IPS-15b (cell line): ENCODE measurements around the gene KDM7A.

Experiments used
- H3K27me3 ChIP-seq: one replicate; pipeline ENCODE4 v1.6.1; 2013; ENCODE audit warnings: low read length; ENCODE audit not compliant: control insufficient read depth, insufficient read depth
- H3K36me3 ChIP-seq: one replicate; pipeline ENCODE4 v1.6.1; 2013; ENCODE audit warnings: low read length; ENCODE audit not compliant: control insufficient read depth, insufficient read depth
- H3K4me1 ChIP-seq: one replicate; pipeline ENCODE4 v1.6.1; 2013; ENCODE audit warnings: mild to moderate bottlenecking, low read length; ENCODE audit not compliant: control insufficient read depth, insufficient read depth
- H3K4me3 ChIP-seq: one replicate; pipeline ENCODE4 v1.5.1; 2013; ENCODE audit warnings: low read depth, low read length
- H3K9ac ChIP-seq: one replicate; pipeline ENCODE4 v1.6.1; 2013; ENCODE audit warnings: low read depth, mild to moderate bottlenecking, low read length
- H3K9me3 ChIP-seq: one replicate; pipeline ENCODE4 v1.6.1; 2013; ENCODE audit warnings: mild to moderate bottlenecking, low read length; ENCODE audit not compliant: control insufficient read depth, insufficient read depth

The KDM7A gene

DNA sequence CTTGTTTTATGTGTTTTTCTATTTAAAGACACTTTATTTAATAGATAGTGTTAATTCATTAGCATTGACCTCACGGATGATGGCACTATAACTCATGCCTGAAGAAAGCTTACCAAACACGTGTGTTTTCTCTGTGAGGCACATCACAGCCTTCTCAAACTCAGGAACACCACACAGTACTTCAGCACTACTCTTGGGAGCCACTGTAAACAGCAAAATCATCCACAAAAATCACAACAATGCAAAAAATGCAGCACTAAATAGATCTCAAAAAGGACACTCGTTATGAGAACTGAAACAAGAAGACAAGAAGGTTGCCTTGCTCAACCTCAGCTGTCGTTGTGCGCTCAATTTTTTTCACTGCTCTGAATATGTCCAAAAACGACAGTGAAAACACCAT is 102.0 kb downstream of the KDM7A start:
- H3K27me3 ChIP-seq: no peaks in the 10 kb centered on the region
- no peaks in the 10 kb centered on the region for H3K4me1 ChIP-seq
- H3K36me3 ChIP-seq: no peaks in the 10 kb centered on the region
- H3K4me3 ChIP-seq: no peak overlapping the region
- no peaks in the 10 kb centered on the region for H3K9me3 ChIP-seq
- no peak overlapping the region for H3K9ac ChIP-seq

DNA sequence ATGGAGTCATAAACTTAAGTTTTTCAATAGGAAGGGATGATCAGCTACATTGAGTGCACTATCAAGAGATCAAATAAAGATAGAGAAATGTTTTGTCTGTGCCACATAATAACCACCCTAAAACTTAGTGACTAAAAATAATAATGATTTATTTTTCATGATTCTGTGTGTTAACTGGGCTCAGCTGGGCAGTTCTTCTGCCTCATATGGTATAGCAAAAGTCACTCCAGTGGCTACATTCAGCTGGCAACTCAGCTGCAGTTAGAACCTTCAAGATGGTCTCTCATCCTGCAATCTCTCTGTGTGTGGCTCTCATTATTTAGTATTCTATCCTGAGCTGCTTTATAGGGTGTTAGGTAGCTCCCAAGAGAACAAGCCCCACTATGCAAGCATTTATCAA is 106.2 kb downstream of the KDM7A start:
- no peak overlapping the region for H3K4me3 ChIP-seq
- no peak overlapping the region for H3K9ac ChIP-seq
- H3K9me3 ChIP-seq: no peaks in the 10 kb centered on the region
- H3K4me1 ChIP-seq: no peaks in the 10 kb centered on the region
- H3K27me3 ChIP-seq: no peaks in the 10 kb centered on the region
- no peaks in the 10 kb centered on the region for H3K36me3 ChIP-seq

DNA sequence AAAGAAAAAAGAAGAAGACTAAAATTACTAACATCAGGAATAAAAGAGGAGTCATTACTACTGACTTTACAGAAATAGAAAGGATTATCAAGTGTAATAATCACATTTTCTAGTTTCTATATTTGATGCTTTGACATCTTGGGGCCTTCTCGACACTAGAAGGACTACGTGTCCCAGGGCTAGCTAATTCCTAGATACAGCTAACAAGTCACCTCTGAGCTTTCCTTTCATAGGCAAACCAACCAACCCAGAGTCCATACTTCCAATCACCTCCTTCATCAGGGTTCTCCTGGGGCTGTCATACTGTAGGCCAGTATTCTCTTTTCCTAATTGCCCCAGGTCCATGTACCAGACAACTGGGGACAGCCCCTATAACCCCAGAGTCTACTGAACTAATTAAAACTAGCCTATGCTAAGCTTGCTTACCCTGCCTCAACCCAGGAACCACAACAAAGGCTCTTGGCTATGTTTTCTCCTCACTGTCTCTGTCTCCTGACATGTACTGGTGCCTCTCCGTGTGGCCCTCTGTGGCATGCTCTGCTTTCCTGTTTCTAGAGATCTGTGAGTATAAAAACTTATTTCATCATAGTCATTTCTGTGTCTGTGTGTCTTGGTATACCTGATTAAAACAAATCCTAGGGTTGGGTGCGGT is 107.4 kb downstream of the KDM7A start:
- no peaks in the 10 kb centered on the region for H3K9me3 ChIP-seq
- no peak overlapping the region for H3K9ac ChIP-seq
- no peaks in the 10 kb centered on the region for H3K36me3 ChIP-seq

DNA sequence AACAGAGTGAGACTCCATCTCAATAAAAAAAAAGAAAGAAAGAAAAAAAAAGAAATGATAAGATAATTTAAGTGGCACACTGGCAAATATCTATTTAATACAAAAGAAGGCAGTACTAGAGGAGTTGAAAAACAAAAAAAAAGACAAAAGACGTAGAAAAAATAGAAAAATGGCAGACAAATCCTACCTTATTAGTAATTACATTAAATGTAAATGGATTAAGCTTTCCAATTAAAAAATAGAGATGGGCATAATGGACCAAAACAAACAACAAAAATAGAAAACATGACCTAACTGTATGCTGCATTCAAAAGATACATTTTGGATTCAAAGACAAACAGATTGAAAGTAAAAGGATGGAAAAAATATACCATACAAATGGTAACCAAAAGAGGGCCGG is 108.8 kb downstream of the KDM7A start:
- Histone ChIP-seq H3K4me1 (no peaks in the 10 kb centered on the region), H3K27me3 (peaks cover 9% of the 10 kb centered on the region), H3K4me3 (no peak overlapping the region), H3K9ac (no peak overlapping the region), H3K9me3 (no peaks in the 10 kb centered on the region), H3K36me3 (no peaks in the 10 kb centered on the region)

More for the DNA sequence above, 107.4 kb downstream of the KDM7A start:
- Histone ChIP-seq H3K4me1 (no peaks in the 10 kb centered on the region), H3K27me3 (no peaks in the 10 kb centered on the region), H3K4me3 (no peak overlapping the region)

DNA sequence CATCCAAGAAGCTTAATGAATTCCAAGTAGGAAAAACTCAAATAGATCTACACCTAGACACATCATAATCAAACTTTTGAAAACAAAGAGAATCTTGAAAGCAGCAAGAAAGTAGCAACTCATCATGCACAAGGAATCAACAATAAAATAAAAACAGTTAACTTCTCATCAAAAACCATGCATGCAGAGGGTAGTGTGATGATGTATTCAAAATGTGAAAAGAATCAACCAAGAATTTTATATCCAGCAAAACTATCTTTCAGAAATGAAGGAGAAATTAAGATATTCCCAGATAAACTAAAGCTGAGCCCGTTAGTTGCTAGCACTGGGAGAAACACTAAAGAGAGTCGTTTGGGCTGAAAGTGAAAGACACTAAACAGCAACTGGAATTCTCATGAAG is 109.7 kb downstream of the KDM7A start:
- peaks cover 11% of the 10 kb centered on the region for H3K27me3 ChIP-seq
- H3K4me3 ChIP-seq: no peak overlapping the region
- no peak overlapping the region for H3K9ac ChIP-seq
- no peaks in the 10 kb centered on the region for H3K36me3 ChIP-seq
- no peaks in the 10 kb centered on the region for H3K4me1 ChIP-seq
- H3K9me3 ChIP-seq: no peaks in the 10 kb centered on the region

DNA sequence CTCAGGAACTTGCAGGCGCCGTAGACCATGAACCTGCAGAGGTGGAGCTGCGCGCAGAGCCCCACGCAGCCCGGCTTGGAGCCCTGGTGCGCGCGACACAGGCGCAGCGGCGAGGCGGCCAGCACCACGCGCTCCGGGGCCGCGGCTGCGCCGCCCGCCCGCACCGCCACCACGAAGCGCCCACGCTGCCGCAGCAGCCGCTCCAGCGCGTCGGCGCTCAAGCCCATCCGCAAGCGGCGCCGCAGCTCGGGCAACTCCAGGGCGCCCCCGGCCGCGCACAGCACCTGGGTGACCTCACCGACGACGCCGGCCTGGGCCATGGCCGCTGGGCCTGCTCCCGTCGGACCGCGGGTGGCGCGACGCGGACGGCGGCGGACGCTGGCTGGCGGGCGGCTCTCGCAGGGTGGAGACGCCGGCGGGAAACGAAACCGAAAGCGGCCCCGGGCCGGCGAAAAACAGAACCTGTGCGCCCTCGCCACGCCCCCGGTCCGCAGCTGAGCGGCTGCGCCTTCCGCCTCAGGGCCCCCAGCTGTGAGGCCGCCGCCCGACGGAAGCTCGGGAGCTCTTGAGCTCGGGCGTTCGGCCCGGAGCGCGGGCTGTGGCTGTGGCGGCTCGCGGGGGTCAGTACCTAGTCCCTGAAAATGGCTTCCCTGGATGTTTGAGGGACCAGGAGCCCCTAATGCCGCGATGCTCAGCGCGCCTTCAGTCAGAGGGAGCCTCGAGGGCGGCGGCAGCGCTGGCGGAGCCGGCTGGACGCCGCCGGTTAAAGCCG is 114.1 kb downstream of the KDM7A start, which contains the start of gene PARP12:
Gene PARP12, minus strand, starts transcription at position 424 of the 772 bp plus-strand sequence. Its CDS starts 104 bp downstream, at position 320.
- H3K4me1 ChIP-seq: no peaks in the 10 kb centered on the region
- H3K27me3 ChIP-seq: peaks cover 22% of the 10 kb centered on the region
- H3K4me3 ChIP-seq: peak within 1 kb of the TSS; percentile 68
- H3K9me3 ChIP-seq: no peaks in the 10 kb centered on the region
- no peaks in the 10 kb centered on the region for H3K36me3 ChIP-seq
- H3K9ac ChIP-seq: peak within 1 kb of the TSS; percentile 47

DNA sequence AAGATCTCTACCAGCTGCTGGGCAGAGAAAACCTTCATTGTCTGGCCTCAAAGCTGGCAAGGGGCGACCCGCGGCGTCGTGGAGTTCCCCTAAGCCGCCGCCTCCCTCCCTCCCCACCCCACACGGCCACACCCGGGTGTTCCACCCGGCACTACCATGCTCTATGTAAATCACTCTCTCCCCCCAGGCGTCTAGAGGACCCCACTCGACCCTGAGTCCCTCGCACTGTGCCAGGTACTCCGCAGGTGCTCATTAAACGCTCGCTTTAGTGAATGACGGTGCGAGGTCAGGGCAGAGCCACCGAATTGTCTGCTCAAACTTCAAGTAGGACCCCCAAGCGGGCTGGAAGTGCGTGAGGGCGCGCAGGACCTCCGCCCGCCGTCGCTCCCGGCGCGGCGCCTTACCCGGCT is 114.7 kb downstream of the KDM7A start:
- Histone ChIP-seq H3K36me3 (no peaks in the 10 kb centered on the region), H3K9ac (peak overlapping the region; percentile 47), H3K4me3 (peak overlapping the region; percentile 68), H3K4me1 (no peaks in the 10 kb centered on the region), H3K9me3 (no peaks in the 10 kb centered on the region), H3K27me3 (peaks cover 22% of the 10 kb centered on the region)

DNA sequence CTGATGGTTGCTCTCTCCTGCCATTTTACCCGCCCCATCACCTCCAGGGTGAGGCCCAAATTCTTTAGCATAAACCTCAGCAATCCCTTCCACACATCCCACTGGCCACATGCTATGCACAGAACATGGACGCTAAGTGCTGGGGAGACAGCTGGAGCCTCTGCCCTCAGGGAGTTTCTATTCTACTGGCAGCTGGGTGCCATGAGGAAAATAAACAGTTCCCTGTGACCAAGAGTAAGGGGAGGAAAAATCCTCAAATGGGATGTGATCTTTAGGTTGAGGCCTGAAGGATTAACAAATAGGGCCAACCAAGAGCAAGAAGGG is 115.2 kb downstream of the KDM7A start:
- Histone ChIP-seq H3K4me3 (peak overlapping the region; percentile 68), H3K36me3 (no peaks in the 10 kb centered on the region), H3K9me3 (no peaks in the 10 kb centered on the region), H3K4me1 (no peaks in the 10 kb centered on the region), H3K27me3 (peaks cover 22% of the 10 kb centered on the region), H3K9ac (no peak overlapping the region)

DNA sequence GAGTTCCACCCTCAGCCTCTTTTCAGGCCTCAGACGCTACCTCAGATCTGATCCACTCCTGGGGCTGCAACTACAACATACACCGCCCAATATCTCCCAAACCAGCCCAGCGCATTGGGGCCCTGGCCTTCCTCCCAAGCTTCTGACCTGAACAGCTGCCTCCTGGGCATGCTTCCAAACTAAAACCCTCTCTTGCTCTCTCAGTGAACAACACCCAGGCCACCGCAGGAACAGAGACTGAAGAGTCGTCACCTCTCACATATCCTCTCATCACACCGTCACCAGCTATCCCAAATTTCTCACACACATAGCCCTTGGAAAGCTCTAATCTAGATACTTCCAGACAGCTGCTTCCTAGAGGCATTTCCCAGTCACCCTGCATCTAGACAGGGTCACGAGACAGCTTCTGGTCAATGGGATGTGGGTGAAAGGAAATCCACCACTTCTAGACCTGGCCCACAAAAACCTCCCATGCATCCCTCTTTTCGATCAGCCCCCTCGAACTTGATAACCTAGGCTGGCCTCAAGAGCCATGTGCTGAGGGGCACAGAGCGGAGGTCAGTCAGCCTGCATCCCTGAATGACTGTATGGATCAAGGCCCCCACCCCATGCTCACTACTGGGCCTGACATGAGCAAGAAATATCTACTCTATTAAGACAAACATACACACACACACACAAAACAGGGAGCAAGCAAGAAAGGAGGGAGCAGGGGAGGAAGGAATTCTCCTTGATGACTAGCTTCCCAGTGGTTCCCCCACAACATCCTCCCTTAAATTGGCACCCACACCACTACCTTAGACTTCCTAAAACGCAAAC is 115.8 kb downstream of the KDM7A start:
- no peaks in the 10 kb centered on the region for H3K9me3 ChIP-seq
- H3K4me3 ChIP-seq: no peak overlapping the region
- no peaks in the 10 kb centered on the region for H3K4me1 ChIP-seq
- no peaks in the 10 kb centered on the region for H3K36me3 ChIP-seq
- H3K27me3 ChIP-seq: peaks cover 22% of the 10 kb centered on the region
- H3K9ac ChIP-seq: no peak overlapping the region

DNA sequence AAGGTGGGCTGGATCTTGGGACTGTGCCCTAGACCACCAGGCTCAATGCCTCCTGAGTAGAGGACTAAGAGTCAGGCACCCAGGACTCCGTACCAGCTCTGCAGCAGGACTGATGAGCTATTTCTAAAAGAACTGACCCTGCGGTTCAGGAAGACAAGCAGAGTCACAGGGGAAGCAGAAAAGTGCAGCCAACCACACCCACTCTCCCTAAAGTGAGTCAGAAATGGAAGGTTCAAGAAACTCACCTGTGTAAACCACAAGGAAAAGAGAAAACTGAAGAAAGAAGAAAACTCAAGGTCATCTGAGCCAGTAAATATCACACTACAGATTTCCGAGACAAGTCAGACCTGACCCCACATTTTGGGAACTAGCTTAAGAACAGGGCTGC is 116.5 kb downstream of the KDM7A start:
- Histone ChIP-seq H3K36me3 (no peaks in the 10 kb centered on the region), H3K9me3 (no peaks in the 10 kb centered on the region), H3K4me3 (no peak overlapping the region), H3K9ac (no peak overlapping the region), H3K27me3 (peaks cover 22% of the 10 kb centered on the region), H3K4me1 (no peaks in the 10 kb centered on the region)

DNA sequence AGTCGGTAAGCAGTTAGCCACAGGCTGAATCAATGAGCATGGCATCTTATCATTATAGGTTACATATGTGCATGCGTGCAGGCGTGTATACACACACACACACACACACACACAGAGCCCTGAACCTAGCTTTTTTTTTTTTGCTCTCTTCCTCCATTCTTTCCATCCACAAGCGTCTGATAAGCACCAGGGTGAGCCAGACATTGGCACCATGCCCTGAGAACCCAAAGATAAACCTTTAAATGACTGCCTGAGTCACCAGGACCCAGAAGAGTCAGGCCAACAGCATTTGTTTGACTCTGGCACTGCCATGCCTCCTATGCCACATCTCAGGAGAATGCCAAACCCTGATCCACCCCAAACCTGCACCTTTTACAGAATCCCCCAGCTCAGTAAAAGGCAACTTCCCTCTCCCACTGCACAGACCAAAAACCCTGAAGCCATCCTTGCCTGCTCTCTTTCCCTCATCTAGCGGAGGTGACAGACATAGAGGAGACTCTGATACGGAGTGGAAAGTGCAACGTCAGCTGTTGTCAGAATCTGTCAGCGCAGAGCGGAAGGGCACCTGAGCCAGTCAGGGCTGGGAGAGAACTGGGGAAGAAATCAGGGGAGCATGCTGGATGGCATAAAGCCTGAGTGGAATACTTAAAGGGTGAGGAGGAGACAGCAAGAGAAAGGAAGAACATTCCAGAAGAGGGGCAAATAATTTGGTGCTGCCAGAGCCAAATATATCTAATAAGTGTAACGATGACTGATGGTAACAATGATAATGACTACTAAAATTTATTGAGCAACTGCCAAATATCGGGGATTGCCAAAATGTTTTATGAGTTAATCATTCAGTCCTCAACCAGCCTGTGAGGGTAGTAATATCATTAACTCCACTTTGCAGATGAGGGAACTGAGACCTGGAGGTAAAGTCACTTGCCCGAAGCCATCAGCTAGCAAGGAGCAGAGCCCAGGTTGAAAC is 117.2 kb downstream of the KDM7A start:
- Histone ChIP-seq H3K4me3 (no peak overlapping the region), H3K4me1 (no peaks in the 10 kb centered on the region), H3K36me3 (no peaks in the 10 kb centered on the region), H3K9ac (no peak overlapping the region), H3K27me3 (peaks cover 22% of the 10 kb centered on the region), H3K9me3 (no peaks in the 10 kb centered on the region)
